AG09309 (cell line): ENCODE results near the gene LBHD1.
A peak's percentile ranks its signal among the peaks of the same experiment; 100 is the strongest.

Source experiments
- DNase-seq: peaks from one replicate; pipeline ENCODE4 v3.0.0-alpha.2; 2010; ENCODE audit warnings: low read depth
- H3K4me3 ChIP-seq: 2 replicates; pipeline ENCODE4 v1.5.1; 2011; ENCODE audit warnings: mild to moderate bottlenecking, low read depth, low read length, moderate library complexity; ENCODE audit not compliant: control insufficient read depth
- CTCF ChIP-seq: IDR thresholded peaks from 2 replicates; pipeline ENCODE4 v1.5.1; 2011; ENCODE audit warnings: mild to moderate bottlenecking, low read depth, low read length, inconsistent platforms; ENCODE audit not compliant: insufficient read depth, control insufficient read depth; ENCODE audit errors: missing control alignments

The LBHD1 gene

GRCh38 chr11:62649486-62649885, 22.6 kb downstream of the LBHD1 start:
- H3K4me3 ChIP-seq, result no peak overlapping the region
- TF ChIP-seq CTCF, result no peak
- no peak for DNase-seq

GRCh38 chr11:62648967-62649364, 23.1 kb downstream of the LBHD1 start:
- no peak overlapping the region for H3K4me3 ChIP-seq
- TF ChIP-seq CTCF, result no peak

DNA sequence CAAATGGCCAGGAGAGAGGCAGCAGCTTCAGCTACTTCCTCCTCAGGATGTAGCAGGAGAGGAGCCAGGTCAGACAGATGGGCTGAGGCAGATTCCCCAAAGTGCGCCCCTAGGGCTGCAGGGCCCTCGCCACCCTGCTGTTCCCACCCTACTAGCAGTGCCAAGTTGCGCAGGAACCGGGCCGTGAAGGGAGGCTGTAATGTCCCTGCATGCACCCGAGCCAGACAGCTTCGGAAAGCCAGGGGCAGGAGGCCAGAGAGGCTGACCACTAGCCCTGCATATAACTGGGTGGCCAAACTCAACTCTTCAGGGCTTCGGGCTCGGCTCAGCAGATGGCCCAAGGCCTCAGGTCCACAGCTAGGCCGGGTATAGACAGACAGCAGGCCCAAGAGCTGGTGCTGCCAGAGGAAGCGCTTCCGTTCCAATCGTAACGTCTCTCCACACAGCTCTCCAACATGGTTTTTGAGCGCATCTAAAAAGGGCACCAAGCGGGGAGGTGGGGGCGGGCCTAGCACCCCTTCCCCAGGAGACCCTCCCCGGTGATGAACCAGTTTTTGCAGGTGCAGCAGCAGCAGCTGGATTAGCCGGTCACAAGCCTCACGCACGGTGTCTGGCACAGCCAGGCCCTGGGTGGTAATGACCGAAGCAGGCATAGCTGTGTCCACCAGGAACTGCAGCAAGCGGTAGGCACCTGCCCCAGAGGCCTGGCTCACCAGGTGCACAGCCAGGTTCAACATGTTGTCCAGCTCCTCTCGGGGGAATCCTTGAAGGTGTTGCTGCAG, 23.7 kb downstream of the LBHD1 start:
- no peak overlapping the region for H3K4me3 ChIP-seq
- DNase-seq, result no peak
- no peak for TF ChIP-seq CTCF

More at GRCh38 chr11:62648967-62649364, 23.1 kb downstream of the LBHD1 start:
- no peak for DNase-seq

DNA sequence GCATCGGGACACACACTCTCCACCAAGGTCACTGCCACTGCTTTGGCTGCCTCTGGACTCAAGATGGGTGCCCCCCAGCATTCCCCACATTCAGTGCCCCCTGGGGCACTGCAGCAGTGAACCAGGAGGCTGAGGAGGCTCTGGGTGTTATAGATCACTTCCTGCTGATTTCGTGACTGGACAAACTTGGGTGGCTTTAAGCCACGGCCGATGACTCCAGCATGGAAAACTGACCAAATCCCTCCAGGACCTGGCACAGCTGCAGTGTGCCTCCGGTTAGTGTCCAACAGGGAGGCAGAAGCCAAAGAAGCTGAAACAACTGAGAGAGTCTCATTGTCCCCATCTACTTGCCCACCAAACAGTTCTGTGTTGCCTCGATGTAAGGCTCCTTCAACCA, 24.5 kb downstream of the LBHD1 start:
- no peak for DNase-seq
- H3K4me3 ChIP-seq, result no peak overlapping the region
- TF ChIP-seq CTCF, result no peak

- TF ChIP-seq CTCF, result no peak
- no peak overlapping the region; the same call in none of the 2 replicates for H3K4me3 ChIP-seq
These were observed 25.1 kb downstream of the LBHD1 start for GRCh38 chr11:62646825-62647608.

DNA sequence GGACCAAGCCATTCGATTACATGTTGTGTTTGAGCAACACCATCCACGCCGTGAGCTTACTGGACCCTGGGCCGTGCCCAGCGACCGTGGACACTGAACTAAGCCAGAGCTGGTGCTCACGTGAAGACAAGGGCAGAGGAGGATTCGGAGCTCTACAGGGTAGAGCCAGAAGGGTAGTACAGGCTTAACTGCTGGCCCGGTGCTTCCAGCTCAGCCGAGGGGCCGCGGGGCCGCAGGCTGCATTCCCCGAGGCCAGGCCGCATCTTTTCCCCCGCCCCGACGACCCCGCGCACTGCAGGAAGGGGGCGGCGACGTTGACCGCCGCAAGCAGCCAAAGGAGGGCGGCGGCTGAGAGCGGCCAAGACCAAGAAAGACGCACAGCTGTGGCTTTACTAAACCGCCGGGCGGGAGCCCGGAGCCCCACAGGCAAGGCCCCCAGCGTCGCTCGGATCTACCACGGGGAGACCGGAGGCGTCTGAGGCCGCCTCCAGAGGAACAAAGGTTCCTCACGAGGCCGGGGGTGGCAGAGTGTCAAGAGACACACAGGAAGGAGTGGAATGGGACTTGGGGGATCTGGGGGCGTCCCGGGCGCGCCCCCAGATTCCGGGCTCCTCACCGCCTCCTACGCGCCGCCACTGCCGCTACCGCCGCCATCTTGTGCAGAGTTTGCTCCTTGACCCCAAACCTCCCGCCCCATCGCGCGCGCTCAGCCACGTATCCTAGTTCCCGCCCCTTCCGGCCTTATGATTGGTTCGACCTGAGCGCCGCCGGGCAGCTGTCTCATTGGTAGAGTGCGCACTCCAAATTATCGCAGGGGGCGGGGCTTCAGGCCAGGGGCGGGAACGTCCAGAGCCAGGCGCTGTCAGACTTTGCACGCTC, 25.9 kb downstream of the LBHD1 start, which contains the start of gene GANAB:
TSS of gene GANAB (minus strand) at position 668 of the 879 bp plus-strand sequence. CDS start at position 654, 14 bp downstream.
- H3K4me3 ChIP-seq, result peak within 1 kb of the TSS; percentile 90
- TF ChIP-seq CTCF, result no peak
- peak; percentile 84 for DNase-seq

More at GRCh38 chr11:62646825-62647608, 25.1 kb downstream of the LBHD1 start:
- DNase-seq, result no peak
